Stimulated activated CD8-positive, alpha-beta memory T cell treated with anti-CD3 and anti-CD28 coated beads, Interleukin-7, amount 100 ng/mL, for 1 hour (primary cell): ENCODE data around the gene PUS1.

ENCODE experiments used
- DNase-seq, 2 donors: peaks; one replicate each; pipeline ENCODE4 v3.0.0-alpha.2; 2020; ENCODE audit warnings: low read depth in 2 of 2

The PUS1 gene

GRCh38 chr12:131915823-131916222 lies 13.3 kb upstream of the PUS1 start:
- no peak for DNase-seq

- DNase-seq: no peak
These were observed 12.6 kb upstream of the PUS1 start for GRCh38 chr12:131916306-131917138.

DNA sequence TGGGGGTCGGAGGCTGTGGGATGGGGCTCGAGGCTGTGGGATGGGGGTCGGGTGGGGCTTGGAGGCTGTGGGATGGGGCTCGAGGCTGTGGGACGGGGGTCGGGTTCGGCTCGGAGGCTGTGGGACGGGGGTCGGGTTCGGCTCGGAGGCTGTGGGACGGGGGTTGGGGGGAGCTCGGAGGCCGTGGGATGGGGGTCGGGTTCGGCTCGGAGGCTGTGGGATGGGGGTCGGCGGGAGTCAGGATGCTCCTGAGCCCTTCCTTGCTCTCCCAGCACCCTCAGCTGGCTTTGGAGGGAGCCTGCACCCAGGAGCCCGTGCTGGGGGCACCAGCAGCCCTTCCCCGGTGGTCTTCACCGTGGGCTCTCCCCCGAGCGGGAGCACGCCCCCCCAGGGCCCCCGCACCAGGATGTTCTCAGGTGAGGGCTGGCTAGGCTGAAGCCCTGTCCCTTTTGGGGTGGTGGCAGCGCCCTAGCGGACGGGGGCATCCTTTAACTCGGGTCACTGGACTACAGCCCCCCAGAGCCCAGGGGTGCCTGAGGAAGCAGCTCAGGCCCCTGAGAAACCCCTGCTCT lies 11.9 kb upstream of the PUS1 start:
- DNase-seq: no peak

GRCh38 chr12:131917711-131918306 lies 11.3 kb upstream of the PUS1 start:
- DNase-seq: no peak

- no peak for DNase-seq
These were observed 10.6 kb upstream of the PUS1 start for GRCh38 chr12:131918311-131919050.

GRCh38 chr12:131919051-131919347 lies 10.1 kb upstream of the PUS1 start:
- no peak for DNase-seq

GRCh38 chr12:131919366-131920156 lies 9.5 kb upstream of the PUS1 start:
- no peak for DNase-seq

- DNase-seq: no peak
These were observed 8.9 kb upstream of the PUS1 start for GRCh38 chr12:131920157-131920508.

- no peak for DNase-seq
These were observed 7.9 kb upstream of the PUS1 start for GRCh38 chr12:131920902-131921840.

GRCh38 chr12:131921866-131922769 lies 7.0 kb upstream of the PUS1 start:
- no peak for DNase-seq

DNA sequence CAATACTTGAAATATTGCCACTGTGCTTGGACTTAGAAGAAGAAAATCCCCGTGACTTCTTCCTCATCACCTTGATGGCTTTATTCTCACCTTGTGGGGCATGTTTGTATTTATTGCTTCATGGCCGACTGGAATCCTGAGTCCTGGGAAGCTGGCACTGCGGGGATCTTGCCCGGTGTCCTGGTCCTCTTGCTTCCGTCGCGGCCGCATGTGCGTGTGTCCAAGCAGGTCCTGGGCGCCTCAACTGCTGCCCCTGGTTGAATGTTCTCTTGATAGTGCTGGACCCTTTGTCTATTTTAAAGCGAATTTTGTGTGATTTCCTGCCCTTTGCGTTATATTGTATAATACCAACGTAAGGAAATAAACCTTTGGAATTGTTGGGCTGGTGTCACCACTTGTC lies 6.3 kb upstream of the PUS1 start:
- DNase-seq: no peak

DNA sequence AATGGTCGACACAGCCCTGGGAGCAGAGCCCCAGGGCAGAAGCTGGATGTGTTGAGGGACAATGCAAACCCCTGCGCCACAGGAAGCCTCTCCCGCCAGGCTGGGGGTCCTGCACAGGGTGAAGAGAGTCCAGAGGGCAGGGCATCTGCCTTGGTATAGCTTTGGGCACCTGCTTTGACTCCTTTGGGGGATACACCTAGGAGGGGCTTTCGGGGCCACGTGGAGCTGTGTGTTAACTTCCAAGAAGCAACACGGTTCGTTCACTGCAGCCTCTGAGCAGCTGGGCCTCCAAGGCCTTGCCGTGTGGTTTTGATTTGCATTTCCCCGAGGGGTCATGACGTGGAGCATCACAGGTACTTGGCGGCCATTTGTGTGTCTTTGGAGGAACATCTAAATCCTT lies 5.8 kb upstream of the PUS1 start:
- DNase-seq: no peak

DNA sequence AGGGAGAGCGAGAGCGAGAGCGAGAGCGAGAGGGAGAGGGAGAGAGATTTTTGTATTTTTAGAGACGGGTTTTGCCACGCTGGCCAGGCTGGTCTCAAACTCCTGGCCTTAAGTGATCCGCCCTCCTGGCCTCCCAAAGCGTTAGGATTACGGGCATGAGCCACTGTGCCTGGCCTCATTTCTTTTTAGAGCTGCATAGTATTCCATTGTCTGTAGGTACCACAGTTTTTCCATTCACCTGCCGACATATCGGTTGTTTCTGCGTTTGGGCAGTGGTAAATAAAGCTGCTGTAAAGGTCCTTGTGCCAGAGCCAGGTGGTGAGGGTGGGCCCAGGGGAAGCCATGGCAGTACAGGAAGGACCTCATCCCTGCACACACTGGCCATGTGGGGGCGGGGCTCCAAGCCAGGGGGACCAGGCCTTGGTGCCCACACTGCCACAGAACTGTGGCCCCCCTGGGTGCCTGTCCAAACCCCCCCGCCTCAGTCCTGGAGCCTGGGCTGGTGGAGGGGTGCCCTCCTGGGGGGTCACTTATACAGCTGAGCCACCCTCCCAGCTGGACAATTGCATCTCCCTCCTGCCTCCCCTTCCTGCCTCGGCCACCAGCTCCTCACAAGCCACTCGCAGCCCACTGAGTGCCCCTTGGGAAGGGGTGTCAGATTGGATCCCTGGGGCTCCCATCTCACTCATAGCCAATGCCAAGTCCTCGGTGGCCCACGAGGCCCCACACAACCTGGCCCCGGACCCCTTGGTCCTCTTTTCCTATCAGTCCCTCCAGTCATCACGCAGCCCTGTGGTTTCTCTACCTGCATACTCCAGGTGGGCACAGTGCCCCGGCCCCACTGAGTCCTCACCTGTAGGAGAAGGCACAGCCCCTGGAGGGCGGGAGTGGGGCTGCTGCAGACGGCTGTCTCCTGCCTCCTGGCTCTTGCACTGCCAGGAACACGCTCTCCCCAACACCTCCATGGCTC lies 1.7 kb upstream of the PUS1 start:
- no peak for DNase-seq

DNA sequence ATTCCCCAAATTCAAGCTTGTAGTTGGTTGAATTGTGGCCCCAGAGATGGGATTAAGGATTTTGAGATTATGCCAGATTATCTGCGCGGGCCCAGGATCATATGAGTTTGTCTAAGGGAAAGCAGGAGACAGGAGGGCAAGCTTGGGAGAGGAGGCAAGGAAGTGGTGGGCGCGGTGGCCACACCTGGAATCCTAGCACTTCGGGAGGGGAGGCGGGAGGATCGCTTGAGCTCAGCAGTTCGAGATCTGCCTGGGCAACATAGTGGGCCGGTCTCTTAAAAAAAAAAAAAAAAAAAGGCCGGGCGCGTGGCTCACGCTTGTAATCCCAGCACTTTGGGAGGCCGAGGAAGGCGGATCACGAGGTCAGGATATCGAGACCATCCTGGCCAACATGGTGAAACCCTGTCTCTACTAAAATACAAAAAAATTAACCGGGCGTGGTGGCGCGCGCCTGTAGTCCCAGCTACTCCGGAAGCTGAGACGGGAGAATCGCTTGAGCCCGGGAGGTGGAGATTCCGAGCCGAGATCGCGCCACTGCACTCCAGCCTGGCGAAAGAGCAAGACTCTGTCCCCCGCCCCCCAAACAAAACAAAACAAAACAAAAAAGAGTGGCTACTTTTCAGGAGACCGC lies 881 bp upstream of the PUS1 start:
- no peak for DNase-seq

DNA sequence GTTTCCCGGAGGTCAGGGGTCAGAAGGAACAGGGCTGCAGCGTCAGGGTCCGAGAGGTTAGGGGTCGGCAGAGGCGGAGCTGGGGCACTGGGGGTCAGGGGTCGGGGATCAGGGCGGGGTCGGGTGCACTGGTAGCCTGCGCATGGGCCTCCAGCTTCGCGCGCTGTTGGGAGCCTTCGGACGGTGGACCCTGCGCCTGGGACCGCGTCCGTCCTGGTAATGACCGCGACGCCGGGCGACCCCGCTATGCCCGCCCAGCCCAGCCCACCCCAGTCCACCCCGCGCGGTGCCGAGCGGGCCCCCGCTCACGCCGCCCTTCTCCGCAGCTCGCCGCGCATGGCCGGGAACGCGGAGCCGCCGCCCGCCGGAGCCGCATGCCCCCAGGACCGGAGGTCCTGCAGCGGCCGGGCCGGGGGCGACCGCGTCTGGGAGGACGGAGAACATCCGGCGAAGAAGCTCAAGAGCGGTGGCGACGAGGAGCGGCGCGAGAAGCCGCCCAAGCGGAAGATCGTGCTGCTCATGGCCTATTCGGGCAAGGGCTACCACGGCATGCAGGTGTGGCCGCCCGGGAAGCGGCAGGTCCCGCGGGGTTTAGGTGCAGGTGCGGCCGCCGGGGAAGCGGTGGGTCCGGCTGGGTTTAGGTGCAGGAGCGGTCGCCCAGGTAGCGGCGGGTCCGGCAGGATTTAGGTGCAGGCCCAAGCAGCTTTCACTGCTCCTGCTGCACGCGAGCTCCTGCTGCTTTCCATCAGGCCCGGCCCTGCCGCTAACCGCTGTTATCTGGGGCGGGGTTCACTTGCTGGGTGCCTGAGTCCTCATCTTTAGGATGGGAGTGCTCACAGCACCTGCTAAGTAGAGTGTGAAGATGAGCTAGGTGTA lies 743 bp downstream of the PUS1 start:
- no peak for DNase-seq

DNA sequence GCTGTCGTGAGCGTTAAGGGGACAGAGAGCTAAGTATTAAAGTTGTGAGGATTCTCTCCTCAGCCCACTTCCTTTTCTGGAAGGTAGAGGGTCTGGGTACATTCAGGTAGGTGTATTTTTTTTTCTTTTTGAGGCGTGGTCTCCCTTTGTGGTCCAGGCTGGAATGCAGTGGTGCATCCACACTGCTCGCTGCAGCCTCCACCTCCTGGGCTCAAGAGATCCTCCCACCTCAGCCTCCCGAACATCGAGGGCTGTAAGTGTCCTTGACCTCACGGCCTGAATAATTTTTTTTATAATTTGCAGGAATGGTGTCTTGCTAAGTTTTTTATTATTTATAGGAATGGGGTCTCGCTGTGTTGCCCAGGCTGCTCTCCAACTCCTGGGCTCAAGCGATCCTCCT lies 1.4 kb downstream of the PUS1 start:
- no peak for DNase-seq

DNA sequence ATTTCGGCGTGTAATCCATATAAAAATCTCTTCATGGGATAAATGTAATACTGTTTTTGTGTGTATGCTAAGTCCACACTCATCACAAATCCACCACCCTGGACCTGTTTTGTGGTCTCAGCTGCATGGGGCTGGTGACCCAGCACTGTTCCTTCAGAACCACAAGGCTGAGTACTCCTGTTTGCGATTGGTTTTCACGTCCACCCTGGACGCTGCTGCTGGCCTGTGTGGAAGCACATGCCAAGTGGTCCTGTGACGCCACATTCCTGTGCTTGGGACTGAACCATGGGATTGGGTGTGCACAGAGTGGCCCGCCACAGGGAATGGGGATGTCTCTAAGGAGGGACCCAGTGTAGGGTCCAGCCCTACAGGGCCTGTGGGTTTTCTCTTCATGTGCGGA lies 4.3 kb downstream of the PUS1 start:
- DNase-seq: no peak
